Gastroesophageal sphincter (tissue), 4 donors: ENCODE measurements around the gene ABHD1. TPM values are rescaled to one million over a fixed set of nuclear protein-coding genes. Genes with fewer than 3 reads are reported as not detected.
"Not testable (repeated sequence)": the region's sequence is repeated elsewhere in the genome, so short reads cannot be mapped to it uniquely, and the experiment has no call there.

Experiments
- ATAC-seq: fragments of 150-250 bp; one replicate; pipeline ENCODE4 v1.9.1; 2016; ENCODE audit warnings: mild to moderate bottlenecking, moderate library complexity
- H3K27ac ChIP-seq, 4 donors: fragments of 200-600 bp; sonication (generic) in 3 of 4; 1 replicate in 3 of 4; 2 replicates in 1 of 4; pipeline ENCODE4 v1.5.1; 2016 to 2019
- H3K27me3 ChIP-seq: fragments of 200-600 bp; sonication (generic); one replicate; pipeline ENCODE4 v1.5.1; 2019
- H3K36me3 ChIP-seq, 2 donors: fragments of 200-600 bp; sonication (generic); one replicate each; pipeline ENCODE4 v1.5.1; 2019; ENCODE audit warnings: control low read depth in 1 of 2
- H3K4me1 ChIP-seq, 3 donors: fragments of 200-600 bp; sonication (generic); 1 replicate in 2 of 3; 2 replicates in 1 of 3; pipeline ENCODE4 v1.5.1; 2016 to 2019; ENCODE audit warnings: control low read depth in 2 of 3
- H3K4me3 ChIP-seq, 2 donors: fragments of 200-600 bp; sonication (generic); one replicate each; pipeline ENCODE4 v1.5.1; 2019; ENCODE audit warnings: mild to moderate bottlenecking in 1 of 2, moderate library complexity in 1 of 2
- H3K9me3 ChIP-seq, 3 donors: fragments of 200-600 bp; sonication (generic); one replicate each; pipeline ENCODE4 v1.5.1; 2017 to 2019; ENCODE audit warnings: control low read depth in 2 of 3
- EP300 ChIP-seq: sonication (generic); formaldehyde crosslinking; IDR thresholded peaks from one replicate; pipeline ENCODE4 v1.6.1; 2017; ENCODE audit warnings: antibody characterized with exemption, mild to moderate bottlenecking
- POLR2A ChIP-seq, 2 donors: fragments of 450-650 bp; IDR thresholded peaks; one replicate each; pipeline ENCODE4 v1.6.1; 2017; ENCODE audit warnings: antibody characterized with exemption in 2 of 2, mild to moderate bottlenecking in 2 of 2, moderate library complexity in 1 of 2
- POLR2AphosphoS5 ChIP-seq: sonication (generic); formaldehyde crosslinking; IDR thresholded peaks from one replicate; pipeline ENCODE4 v1.6.1; 2017; ENCODE audit warnings: antibody characterized with exemption
- WGBS, 2 donors: methylation state at CpG; one replicate each; pipeline ENCODE4 v1.1.5; 2018; ENCODE audit warnings: low coverage in 1 of 2; 5-methylcytosine and 5-hydroxymethylcytosine counted together
- total RNA-seq, 4 donors: library from RNA; depleted of rRNA; stranded (reverse); fragments of >200 nt; gene quantifications; one replicate each; pipeline ENCODE4 v1.1.0, GENCODE V29; 2016
- TF ChIP-seq, protein P1 (sequence below), 4 experiments: fragments of 200-600 bp in 2 of 4; fragments of 450-650 bp in 2 of 4; sonication (generic) in 1 of 4; IDR thresholded peaks; one replicate each; pipeline ENCODE4 v1.5.1; 2017 to 2019; ENCODE audit warnings: antibody characterized with exemption in 4 of 4, mild to moderate bottlenecking in 2 of 4, moderate library complexity in 2 of 4

Gene ABHD1
- total RNA-seq, 4 donors from 2014 or later = 1.5 TPM; not detected in 3

DNA sequence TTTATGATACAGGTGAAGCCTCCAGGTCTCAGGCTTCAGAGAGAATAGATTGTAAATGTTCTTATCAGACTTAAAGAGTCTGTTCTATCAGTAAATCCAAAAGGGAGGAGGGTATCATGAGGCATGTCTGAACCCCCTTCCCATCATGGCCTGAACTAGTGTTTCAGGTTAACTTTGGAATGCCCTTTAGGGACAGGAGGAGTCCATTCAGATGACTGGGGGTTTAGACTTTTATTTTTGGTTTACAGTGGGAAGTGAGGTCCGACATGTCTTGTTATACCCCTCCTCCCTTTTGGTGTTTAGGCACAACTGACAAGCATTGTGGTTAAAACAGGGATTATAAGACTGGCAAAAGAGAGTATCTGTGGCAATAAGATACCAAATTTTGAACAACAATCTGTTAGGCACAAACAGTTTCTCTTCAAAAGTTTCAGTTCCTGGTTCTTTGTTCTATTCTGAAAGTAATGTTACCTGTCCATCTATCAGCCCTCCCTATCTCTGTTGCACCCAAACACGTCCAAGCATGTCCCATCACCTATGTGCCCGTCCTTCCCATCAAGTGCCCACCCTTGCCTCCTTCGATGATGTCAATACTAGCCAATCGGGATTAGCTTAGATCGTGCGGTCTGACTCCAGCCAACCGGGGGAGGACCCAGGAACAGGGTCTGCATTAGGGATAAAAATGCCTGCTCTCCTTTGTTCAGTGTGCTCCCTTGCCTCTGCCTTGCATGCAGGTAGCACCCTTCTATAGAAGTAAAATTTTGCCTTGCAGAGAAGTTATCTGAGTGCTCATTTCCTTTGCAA, 41.5 kb downstream of the ABHD1 start:
- Histone ChIP-seq H3K9me3 (no peaks in the 10 kb centered on the region), H3K4me3 (no peak overlapping the region), H3K4me1 (peaks cover 0 to 7% (median 0%) of the 10 kb centered on the region in 3 donors), H3K36me3 (no peaks in the 10 kb centered on the region), H3K27me3 (peaks cover 31% of the 10 kb centered on the region), H3K27ac (no peak overlapping the region)
- ATAC-seq = no peak
- WGBS, 2 donors = 70 to 81% methylated on average over 1 to 7 of the region's 8 CpGs
- TF ChIP-seq POLR2A (IDR thresholded peaks at IDR 0.05) (no peak), POLR2AphosphoS5 (no peak)

DNA sequence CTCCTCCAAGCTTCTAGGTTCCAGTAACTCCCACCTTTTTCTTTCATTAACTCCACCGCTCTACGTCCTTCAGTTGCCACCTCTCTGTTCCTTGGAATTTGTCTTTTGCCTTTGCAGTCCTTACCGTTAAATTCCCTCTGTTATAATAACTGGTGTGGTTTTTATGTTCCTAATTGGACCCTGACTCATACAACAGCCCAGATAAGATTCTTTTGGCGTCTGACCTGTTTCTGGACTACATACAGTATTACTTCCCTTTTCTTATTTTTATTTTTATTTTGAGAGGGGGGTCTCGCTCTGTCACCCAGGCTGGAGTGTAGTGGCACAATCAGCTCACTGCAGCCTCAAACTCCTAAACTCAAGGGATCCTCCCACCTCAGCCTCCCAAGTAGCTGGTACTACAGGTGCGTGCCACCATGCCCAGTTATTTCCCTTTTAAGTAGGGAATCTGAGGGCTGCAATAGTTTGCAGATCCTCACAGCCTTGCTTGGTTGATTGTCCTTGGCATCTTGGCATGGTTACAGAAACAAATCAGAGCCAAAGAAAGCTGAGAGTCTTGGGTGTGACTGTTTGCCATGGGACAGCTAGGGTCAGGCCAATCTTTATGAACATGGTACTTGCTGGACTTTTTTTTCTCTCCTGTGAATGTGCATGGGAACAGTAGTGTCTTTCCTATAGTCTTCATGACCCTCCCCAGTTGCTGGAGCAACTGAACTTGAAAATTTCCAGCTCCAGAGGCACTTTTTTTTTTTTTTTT, 47.1 kb downstream of the ABHD1 start:
- TF ChIP-seq EP300 = no peak
- no peak for TF ChIP-seq POLR2A (IDR thresholded peaks at IDR 0.05)
- TF ChIP-seq, protein P1, sequence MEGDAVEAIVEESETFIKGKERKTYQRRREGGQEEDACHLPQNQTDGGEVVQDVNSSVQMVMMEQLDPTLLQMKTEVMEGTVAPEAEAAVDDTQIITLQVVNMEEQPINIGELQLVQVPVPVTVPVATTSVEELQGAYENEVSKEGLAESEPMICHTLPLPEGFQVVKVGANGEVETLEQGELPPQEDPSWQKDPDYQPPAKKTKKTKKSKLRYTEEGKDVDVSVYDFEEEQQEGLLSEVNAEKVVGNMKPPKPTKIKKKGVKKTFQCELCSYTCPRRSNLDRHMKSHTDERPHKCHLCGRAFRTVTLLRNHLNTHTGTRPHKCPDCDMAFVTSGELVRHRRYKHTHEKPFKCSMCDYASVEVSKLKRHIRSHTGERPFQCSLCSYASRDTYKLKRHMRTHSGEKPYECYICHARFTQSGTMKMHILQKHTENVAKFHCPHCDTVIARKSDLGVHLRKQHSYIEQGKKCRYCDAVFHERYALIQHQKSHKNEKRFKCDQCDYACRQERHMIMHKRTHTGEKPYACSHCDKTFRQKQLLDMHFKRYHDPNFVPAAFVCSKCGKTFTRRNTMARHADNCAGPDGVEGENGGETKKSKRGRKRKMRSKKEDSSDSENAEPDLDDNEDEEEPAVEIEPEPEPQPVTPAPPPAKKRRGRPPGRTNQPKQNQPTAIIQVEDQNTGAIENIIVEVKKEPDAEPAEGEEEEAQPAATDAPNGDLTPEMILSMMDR (IDR thresholded peaks at IDR 0.05) = no peak
- TF ChIP-seq POLR2AphosphoS5 = no peak
- H3K4me3 ChIP-seq = no peak overlapping the region
- H3K27me3 ChIP-seq = peaks cover 40% of the 10 kb centered on the region
- 68 to 91% methylated on average over 4 to 6 of the region's 6 CpGs for WGBS, 2 donors
- H3K9me3 ChIP-seq = no peaks in the 10 kb centered on the region
- H3K27ac ChIP-seq = no peak overlapping the region
- H3K4me1 ChIP-seq = peaks cover 0 to 7% (median 0%) of the 10 kb centered on the region in 3 donors
- ATAC-seq = no peak
- no peaks in the 10 kb centered on the region for H3K36me3 ChIP-seq

DNA sequence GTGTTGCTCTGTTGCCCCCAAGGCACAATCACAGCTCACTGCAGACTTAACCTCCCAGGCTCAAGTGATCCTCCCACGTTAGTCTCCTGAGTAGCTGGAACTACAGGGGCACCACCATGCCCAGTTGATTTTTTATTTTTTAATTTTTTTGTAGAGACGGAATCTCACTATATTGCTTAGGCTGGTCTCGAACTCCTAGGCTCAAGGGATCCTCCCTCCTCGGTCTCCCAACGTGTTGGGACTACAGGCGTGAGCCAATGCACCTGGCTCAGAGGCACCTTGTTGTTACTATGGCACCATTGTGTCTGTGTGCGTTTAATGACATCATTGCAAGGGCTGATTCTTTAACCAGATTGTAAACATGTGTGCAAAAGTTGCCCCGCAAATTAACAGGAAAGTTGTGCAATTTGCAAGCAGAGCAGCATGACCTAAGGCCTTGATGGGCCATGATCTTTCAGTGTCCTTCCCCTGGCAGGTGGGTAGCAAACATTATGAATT, 47.8 kb downstream of the ABHD1 start:
- H3K36me3 ChIP-seq = no peaks in the 10 kb centered on the region
- no peak overlapping the region for H3K4me3 ChIP-seq
- H3K9me3 ChIP-seq = no peaks in the 10 kb centered on the region
- H3K4me1 ChIP-seq = peaks cover 0 to 7% (median 0%) of the 10 kb centered on the region in 3 donors
- TF ChIP-seq POLR2A (IDR thresholded peaks at IDR 0.05) (no peak), EP300 (no peak), POLR2AphosphoS5 (no peak)
- TF ChIP-seq, protein P1 (IDR thresholded peaks at IDR 0.05) = no peak
- ATAC-seq = no peak
- no peak overlapping the region for H3K27ac ChIP-seq
- peaks cover 46% of the 10 kb centered on the region for H3K27me3 ChIP-seq
- WGBS, 2 donors = 61 to 79% methylated on average over 4 to 8 of the region's 8 CpGs

DNA sequence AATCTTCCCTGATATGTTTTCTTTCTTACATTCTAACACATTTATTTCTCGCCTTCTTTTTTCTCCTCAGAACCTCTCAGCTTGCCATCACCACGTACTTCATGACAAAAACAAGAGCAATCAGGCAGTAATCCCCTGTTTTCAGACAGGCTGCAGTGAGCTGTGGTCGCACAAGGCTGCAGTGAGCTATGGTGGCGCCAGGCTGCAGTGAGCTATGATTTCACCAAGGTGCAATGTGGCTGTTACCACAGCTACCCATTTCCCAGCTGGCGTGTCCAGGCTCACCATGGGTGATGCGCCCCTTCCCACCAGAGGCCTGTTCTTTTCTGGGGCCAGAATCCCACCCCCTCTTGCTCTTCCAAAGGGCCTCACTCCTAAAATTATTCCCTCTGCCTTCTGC, 51.0 kb downstream of the ABHD1 start:
- Histone ChIP-seq H3K4me3 (no peak overlapping the region), H3K4me1 (peaks cover 0 to 5% (median 0%) of the 10 kb centered on the region in 3 donors), H3K36me3 (no peaks in the 10 kb centered on the region), H3K27ac (no peak overlapping the region), H3K27me3 (peaks cover 60% of the 10 kb centered on the region), H3K9me3 (no peaks in the 10 kb centered on the region)
- TF ChIP-seq, protein P1 (IDR thresholded peaks at IDR 0.05) = no peak
- TF ChIP-seq POLR2AphosphoS5 = no peak
- no peak for ATAC-seq
- WGBS, 2 donors = 60 to 71% methylated on average over 6 of the region's 6 CpGs

DNA sequence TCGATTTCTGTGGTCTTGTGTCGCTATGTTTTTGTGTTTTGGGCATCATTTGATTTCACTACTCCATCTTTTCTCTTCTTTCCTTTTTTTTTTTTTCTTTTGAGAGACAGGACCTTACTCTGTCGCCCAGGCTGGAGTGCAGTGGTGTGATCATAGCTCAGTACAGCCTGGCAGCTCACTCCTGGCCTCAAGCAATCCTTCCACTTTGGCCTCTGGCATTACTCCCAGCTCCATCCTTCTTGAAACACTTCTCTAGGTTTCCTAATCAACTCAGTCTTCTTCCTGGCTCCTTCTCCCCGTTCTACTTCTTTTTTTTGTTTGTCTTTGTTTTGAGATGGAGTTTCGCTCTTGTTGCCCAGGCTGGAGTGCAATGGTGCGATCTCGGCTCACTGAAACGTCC, 51.7 kb downstream of the ABHD1 start:
- no peaks in the 10 kb centered on the region for H3K4me1 ChIP-seq
- 57 to 72% methylated on average over 3 to 8 of the region's 8 CpGs for WGBS, 2 donors
- ATAC-seq = no peak
- no peak overlapping the region for H3K27ac ChIP-seq
- H3K36me3 ChIP-seq = no peaks in the 10 kb centered on the region
- peaks cover 58% of the 10 kb centered on the region for H3K27me3 ChIP-seq
- H3K4me3 ChIP-seq = no peak overlapping the region
- no peak for TF ChIP-seq POLR2AphosphoS5
- no peak for TF ChIP-seq POLR2A (IDR thresholded peaks at IDR 0.05)
- H3K9me3 ChIP-seq = no peaks in the 10 kb centered on the region

DNA sequence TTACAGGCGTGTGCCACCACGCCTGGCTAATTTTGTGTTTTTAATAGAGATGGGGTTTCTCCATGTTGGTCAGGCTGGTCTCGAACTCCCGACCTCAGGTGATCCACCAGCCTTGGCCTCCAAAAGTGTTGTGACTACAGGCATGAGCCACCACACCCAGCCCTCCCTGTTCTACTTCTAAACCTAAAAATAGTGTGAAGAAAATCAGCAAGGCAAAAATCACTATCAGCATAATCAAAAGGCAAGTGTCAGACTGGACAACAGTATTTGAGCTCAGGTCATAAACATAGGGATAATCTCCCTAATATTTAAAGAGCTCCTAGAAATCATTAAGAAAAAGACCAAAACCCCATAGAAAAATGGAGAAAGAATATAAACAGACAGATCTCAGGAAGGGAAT, 52.2 kb downstream of the ABHD1 start:
- H3K9me3 ChIP-seq, H3K4me3 ChIP-seq, H3K36me3 ChIP-seq, ATAC-seq, H3K27ac ChIP-seq, H3K4me1 ChIP-seq: not testable (repeated sequence)
- peaks cover 57% of the 10 kb centered on the region for H3K27me3 ChIP-seq
- WGBS, 2 donors = 80 to 100% methylated on average over 1 to 4 of the region's 4 CpGs
